OCI-LY1 (cell line): Measurements from ENCODE around the gene SCN8A.

Experiments used
- CTCF ChIP-seq: fragments of 200-600 bp; sonication (generic), shearing (Covaris generic); IDR thresholded peaks from 2 replicates; pipeline ENCODE4 v1.5.1; 2017; ENCODE audit warnings: mild to moderate bottlenecking, antibody characterized with exemption, low read length, moderate library complexity, mixed read lengths
- EZH2 ChIP-seq: fragments of 200-600 bp; sonication (generic), shearing (Covaris generic); IDR thresholded peaks from 2 replicates; pipeline ENCODE4 v1.8.0; 2017; ENCODE audit warnings: borderline replicate concordance, mixed run types, mild to moderate bottlenecking, antibody characterized with exemption, low read length, moderate library complexity, mixed read lengths

GRCh38 chr12:51662728-51663154, 71.7 kb downstream of the SCN8A start:
- TF ChIP-seq CTCF: no peak
- TF ChIP-seq EZH2: no peak
